Measurements from ENCODE around the gene TMED8. TPM values are rescaled to one million over a fixed set of nuclear protein-coding genes. Genes with fewer than 3 reads are reported as not detected.

TMED8 gene
- total RNA-seq, 1 donor from 2014 or later = 10.9 TPM

- Histone ChIP-seq H3K36me3 (ENCODE audit: control insufficient read depth, insufficient read depth, low read length) (no peaks in the 10 kb centered on the region), H3K4me3 (ENCODE audit: low read depth, low read length) (no peak overlapping the region), H3K27me3 (ENCODE audit: control insufficient read depth, insufficient read depth, low read length) (no peaks in the 10 kb centered on the region)
- no peak for DNase-seq (ENCODE audit: low read depth)
- TF ChIP-seq CTCF (IDR thresholded peaks at IDR 0.05; ENCODE audit: insufficient read depth, low read length, poor library complexity, severe bottlenecking) = no peak
Observed at GRCh38 chr14:77375164-77375950, 1.5 kb downstream of the TMED8 start.

- TF ChIP-seq CTCF (IDR thresholded peaks at IDR 0.05; ENCODE audit: insufficient read depth, low read length, poor library complexity, severe bottlenecking) = no peak
- H3K4me3 ChIP-seq (ENCODE audit: low read depth, low read length) = no peak overlapping the region
- no peaks in the 10 kb centered on the region for H3K27me3 ChIP-seq (ENCODE audit: control insufficient read depth, insufficient read depth, low read length)
- H3K36me3 ChIP-seq (ENCODE audit: control insufficient read depth, insufficient read depth, low read length) = no peaks in the 10 kb centered on the region
- DNase-seq (ENCODE audit: low read depth) = no peak
Observed at GRCh38 chr14:77372304-77372841, 4.5 kb downstream of the TMED8 start.

- Histone ChIP-seq H3K36me3 (ENCODE audit: control insufficient read depth, insufficient read depth, low read length) (no peaks in the 10 kb centered on the region), H3K27me3 (ENCODE audit: control insufficient read depth, insufficient read depth, low read length) (no peaks in the 10 kb centered on the region), H3K4me3 (ENCODE audit: low read depth, low read length) (no peak overlapping the region)
- no peak for DNase-seq (ENCODE audit: low read depth)
- no peak for TF ChIP-seq CTCF (IDR thresholded peaks at IDR 0.05; ENCODE audit: insufficient read depth, low read length, poor library complexity, severe bottlenecking)
Observed at GRCh38 chr14:77369285-77369684, 7.6 kb downstream of the TMED8 start.

- no peaks in the 10 kb centered on the region for H3K36me3 ChIP-seq (ENCODE audit: control insufficient read depth, insufficient read depth, low read length)
- H3K27me3 ChIP-seq (ENCODE audit: control insufficient read depth, insufficient read depth, low read length) = no peaks in the 10 kb centered on the region
- H3K4me3 ChIP-seq (ENCODE audit: low read depth, low read length) = no peak overlapping the region
- no peak for DNase-seq (ENCODE audit: low read depth)
- TF ChIP-seq CTCF (IDR thresholded peaks at IDR 0.05; ENCODE audit: insufficient read depth, low read length, poor library complexity, severe bottlenecking) = no peak
Observed at GRCh38 chr14:77364146-77364545, 12.7 kb downstream of the TMED8 start.

- no peak for TF ChIP-seq CTCF (IDR thresholded peaks at IDR 0.05; ENCODE audit: insufficient read depth, low read length, poor library complexity, severe bottlenecking)
- H3K27me3 ChIP-seq (ENCODE audit: control insufficient read depth, insufficient read depth, low read length) = no peaks in the 10 kb centered on the region
- H3K36me3 ChIP-seq (ENCODE audit: control insufficient read depth, insufficient read depth, low read length) = no peaks in the 10 kb centered on the region
- H3K4me3 ChIP-seq (ENCODE audit: low read depth, low read length) = no peak overlapping the region
- no peak for DNase-seq (ENCODE audit: low read depth)
Observed at GRCh38 chr14:77359626-77360025, 17.3 kb downstream of the TMED8 start.
